ENCODE results near the gene TRAM2.

The TRAM2 gene

GRCh38 chr6:52532457-52532856 lies 44.4 kb downstream of the TRAM2 start:
- no peak for DNase-seq

- no peak for DNase-seq
These were observed 45.0 kb downstream of the TRAM2 start for GRCh38 chr6:52531834-52532233.

- no peak for DNase-seq
These were observed 45.5 kb downstream of the TRAM2 start for GRCh38 chr6:52531396-52531795.

DNA sequence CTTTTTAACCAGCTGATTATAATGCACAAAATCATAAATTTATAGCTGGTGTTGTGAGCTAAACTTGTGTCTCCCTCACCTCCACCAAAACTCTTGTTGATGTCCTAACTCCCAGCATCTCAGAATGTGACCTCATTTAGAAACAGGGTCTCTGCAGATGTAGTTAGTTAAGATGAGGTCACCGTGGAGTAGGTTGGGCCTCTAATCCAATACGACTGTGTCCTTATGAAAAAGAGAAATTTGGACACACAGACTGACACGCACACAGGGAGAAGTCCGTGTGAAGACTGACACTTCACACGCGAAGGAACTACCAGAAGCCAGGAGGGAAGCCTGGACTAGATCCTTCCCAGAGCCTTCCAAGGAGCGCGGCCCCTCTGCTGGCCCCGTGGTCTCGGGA lies 46.5 kb downstream of the TRAM2 start:
- DNase-seq = no peak

DNA sequence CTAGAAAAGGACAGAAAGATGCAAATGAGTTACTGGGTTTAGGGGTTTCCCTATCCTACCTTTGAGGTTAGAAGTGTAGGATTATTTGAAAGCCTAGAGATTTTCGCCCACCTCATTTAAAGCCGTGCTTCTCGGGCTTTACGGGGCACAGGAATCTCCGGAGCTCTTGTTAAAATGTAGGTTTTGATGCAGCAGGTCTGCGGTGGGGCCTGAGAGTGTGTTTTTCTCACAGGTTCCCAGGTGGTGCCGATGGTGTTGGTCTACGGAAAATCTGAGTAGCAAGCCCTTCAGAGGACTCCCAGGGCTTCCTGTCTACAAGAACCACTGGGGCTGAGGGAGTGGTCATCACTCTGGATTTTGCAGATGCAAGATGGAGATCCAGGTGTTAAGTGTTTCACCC lies 47.5 kb downstream of the TRAM2 start:
- no peak for DNase-seq

DNA sequence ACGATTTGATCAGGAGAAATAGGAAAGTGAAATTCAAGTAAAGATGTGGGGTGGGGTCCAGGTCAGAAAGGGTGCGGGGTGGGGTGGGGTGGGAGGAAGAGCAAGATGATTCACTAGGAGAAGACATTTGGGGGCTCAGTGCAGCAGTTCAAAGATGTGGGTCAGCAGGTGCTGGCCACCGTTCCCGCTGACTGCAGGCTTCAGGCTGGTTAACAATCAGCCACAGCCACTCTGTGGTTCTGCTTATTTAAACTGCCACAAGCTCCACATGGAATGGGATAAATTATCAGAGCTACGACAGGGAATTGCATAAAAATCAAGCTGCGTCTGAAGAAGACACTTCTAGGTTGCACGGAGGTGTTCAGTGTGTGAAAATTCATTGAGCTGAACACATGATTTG lies 49.4 kb downstream of the TRAM2 start:
- no peak for DNase-seq

DNA sequence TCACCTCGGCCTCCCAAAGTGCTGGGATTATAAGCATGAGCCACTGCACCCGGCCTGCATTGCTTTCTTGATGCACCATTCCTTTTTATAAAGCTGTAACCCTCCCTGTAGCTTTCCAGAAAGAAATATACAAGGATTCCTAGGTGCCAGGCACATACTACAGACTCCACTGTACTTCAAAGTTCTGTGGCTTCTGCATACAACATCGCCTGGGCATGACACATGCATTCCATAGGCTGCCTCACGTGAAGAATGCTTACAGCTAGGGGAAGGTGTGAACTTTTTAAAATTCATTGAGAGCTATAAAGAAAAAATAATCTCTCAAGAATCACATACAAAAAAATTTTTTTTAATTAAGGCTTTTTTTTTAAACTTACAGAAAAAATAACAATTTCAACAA lies 50.2 kb downstream of the TRAM2 start:
- DNase-seq = no peak

- no peak for DNase-seq
These were observed 51.9 kb downstream of the TRAM2 start for GRCh38 chr6:52524918-52525317.

- no peak for DNase-seq
These were observed 53.3 kb downstream of the TRAM2 start for GRCh38 chr6:52523378-52524142.

GRCh38 chr6:52522655-52523054 lies 54.2 kb downstream of the TRAM2 start:
- no peak for DNase-seq

- no peak for DNase-seq
These were observed 54.7 kb downstream of the TRAM2 start for GRCh38 chr6:52522151-52522626.

DNA sequence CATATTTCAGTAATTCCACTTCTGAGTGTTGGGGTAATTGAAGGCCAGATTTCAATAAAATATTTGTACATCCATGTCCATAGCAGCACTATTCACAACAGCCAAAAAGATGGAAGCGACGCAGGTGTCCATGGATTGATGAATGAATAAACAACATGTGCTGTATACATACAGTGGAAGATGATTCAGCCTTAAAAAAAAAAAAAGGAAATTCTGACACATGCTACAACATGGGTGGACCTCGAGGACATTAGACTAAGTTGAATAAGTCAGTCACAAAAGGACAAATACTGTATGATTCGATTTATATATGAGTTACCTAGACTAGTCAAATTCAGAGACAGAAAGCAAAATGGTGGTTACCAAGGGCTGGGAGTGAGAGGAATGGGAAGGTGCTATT lies 57.2 kb downstream of the TRAM2 start:
- no peak for DNase-seq

DNA sequence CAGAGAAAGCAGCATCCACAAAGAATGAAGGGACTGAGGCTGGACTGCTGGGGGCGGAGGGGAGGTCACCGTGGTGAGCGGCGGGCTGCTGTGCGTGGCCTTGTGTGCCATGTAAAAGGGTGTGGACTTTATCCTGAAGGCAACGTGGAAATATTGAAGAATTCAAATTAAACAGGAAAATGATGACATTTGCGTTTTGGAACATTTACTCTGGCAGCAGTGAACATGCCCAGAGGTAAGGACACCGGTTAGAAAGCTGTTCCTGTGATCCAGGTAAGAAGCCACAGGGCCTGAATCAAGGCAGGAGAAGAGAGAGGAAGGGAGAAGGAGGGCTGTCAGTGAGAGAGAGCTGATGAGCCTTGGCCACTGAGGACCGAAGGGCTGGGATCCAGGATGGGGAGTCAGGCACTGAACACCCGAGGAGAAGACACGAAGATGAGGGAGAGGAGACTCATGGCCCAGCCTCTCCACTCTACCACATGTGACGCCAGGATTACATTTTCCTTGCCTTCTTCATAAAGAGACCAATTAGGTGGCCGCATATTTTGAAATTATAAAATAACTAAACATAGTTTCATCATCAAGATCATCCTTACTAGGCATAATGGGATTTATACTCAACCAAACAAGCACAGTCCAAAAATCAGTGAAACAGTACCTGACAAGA lies 58.4 kb downstream of the TRAM2 start:
- no peak for DNase-seq

GRCh38 chr6:52517502-52518278 lies 59.2 kb downstream of the TRAM2 start:
- DNase-seq = peak in 40 of 56 donors; percentile 11 to 85 (median 38)

- no peak for DNase-seq
These were observed 59.9 kb downstream of the TRAM2 start for GRCh38 chr6:52516943-52517342.

GRCh38 chr6:52516269-52516668 lies 60.6 kb downstream of the TRAM2 start:
- no peak for DNase-seq

- no peak for DNase-seq
These were observed 61.5 kb downstream of the TRAM2 start for GRCh38 chr6:52515219-52515960.

- DNase-seq = no peak
These were observed 62.3 kb downstream of the TRAM2 start for GRCh38 chr6:52514514-52514913.

GRCh38 chr6:52513896-52514295 lies 63.0 kb downstream of the TRAM2 start:
- no peak for DNase-seq

GRCh38 chr6:52513464-52513863 lies 63.4 kb downstream of the TRAM2 start:
- no peak for DNase-seq

GRCh38 chr6:52512199-52512598 lies 64.7 kb downstream of the TRAM2 start:
- DNase-seq = no peak

Data from amygdala (tissue), 56 donors.